Neural progenitor cell (in vitro differentiated cells): ENCODE results near the gene PPP1R37. TPM values are rescaled to one million over a fixed set of nuclear protein-coding genes. Genes with fewer than 3 reads are reported as not detected.
A peak's percentile ranks its signal among the peaks of the same experiment; 100 is the strongest.

Source experiments
- DNase-seq: peaks from one replicate; pipeline ENCODE4 v3.0.0-alpha.2; 2016; ENCODE audit warnings: low spot score
- H2AFZ ChIP-seq: fragments of 200-600 bp; sonication (generic); replicated peaks from 2 replicates; pipeline ENCODE4 v1.6.1; 2016; ENCODE audit warnings: antibody characterized with exemption
- H3F3A ChIP-seq: fragments of 200-600 bp; sonication (generic); 2 replicates; pipeline ENCODE4 v1.6.1; 2016; ENCODE audit warnings: antibody characterized with exemption, low read depth
- H3K27ac ChIP-seq: fragments of 200-600 bp; sonication (generic); 2 replicates; pipeline ENCODE4 v1.5.1; 2016; ENCODE audit warnings: mild to moderate bottlenecking
- H3K27me3 ChIP-seq: fragments of 200-600 bp; sonication (generic); 2 replicates; pipeline ENCODE4 v1.6.1; 2016; ENCODE audit warnings: mild to moderate bottlenecking, moderate library complexity
- H3K36me3 ChIP-seq: fragments of 200-600 bp; sonication (generic); 2 replicates; pipeline ENCODE4 v1.5.1; 2016
- H3K4me1 ChIP-seq: fragments of 200-600 bp; sonication (generic); 2 replicates; pipeline ENCODE4 v1.6.1; 2016; ENCODE audit warnings: mixed run types
- H3K4me2 ChIP-seq: fragments of 200-600 bp; sonication (generic); 2 replicates; pipeline ENCODE4 v1.6.1; 2016
- H3K4me3 ChIP-seq: fragments of 200-600 bp; sonication (generic); 2 replicates; pipeline ENCODE4 v1.5.1; 2016
- H3K79me2 ChIP-seq: fragments of 200-600 bp; sonication (generic); 2 replicates; pipeline ENCODE4 v1.6.1; 2016; ENCODE audit warnings: low read depth
- H3K9ac ChIP-seq: fragments of 200-600 bp; sonication (generic); 2 replicates; pipeline ENCODE4 v1.6.1; 2016
- H3K9me3 ChIP-seq: fragments of 200-600 bp; sonication (generic); 2 replicates; pipeline ENCODE4 v1.5.1; 2016; ENCODE audit warnings: low read depth
- H4K20me1 ChIP-seq: fragments of 200-600 bp; sonication (generic); 2 replicates; pipeline ENCODE4 v1.6.1; 2016; ENCODE audit warnings: low read depth
- H3K27ac Mint-ChIP-seq: 3 replicates; pipeline ENCODE4 v1.8.0; 2021; ENCODE audit warnings: mixed read lengths
- H3K27me3 Mint-ChIP-seq: 2 replicates; pipeline ENCODE4 v1.8.0; 2022; ENCODE audit warnings: low read depth, mild to moderate bottlenecking, inconsistent platforms, moderate library complexity, mixed read lengths; ENCODE audit not compliant: insufficient read depth
- H3K36me3 Mint-ChIP-seq: 3 replicates; pipeline ENCODE4 v1.8.0; 2021; ENCODE audit warnings: mixed read lengths
- H3K4me1 Mint-ChIP-seq: 3 replicates; pipeline ENCODE4 v1.8.0; 2021; ENCODE audit warnings: mixed read lengths
- H3K4me3 Mint-ChIP-seq: 3 replicates; pipeline ENCODE4 v1.8.0; 2021; ENCODE audit warnings: mild to moderate bottlenecking, moderate library complexity, mixed read lengths
- H3K9me3 Mint-ChIP-seq: 3 replicates; pipeline ENCODE4 v1.8.0; 2020; ENCODE audit warnings: mixed read lengths
- EZH2 ChIP-seq: fragments of 200-600 bp; sonication (generic); IDR thresholded peaks from 2 replicates; pipeline ENCODE4 v1.6.1; 2017; ENCODE audit warnings: antibody characterized with exemption, mild to moderate bottlenecking, moderate library complexity
- EZH2phosphoT487 ChIP-seq: fragments of 200-600 bp; sonication (generic); IDR thresholded peaks from 2 replicates; pipeline ENCODE4 v1.6.1; 2017; ENCODE audit warnings: antibody characterized with exemption
- total RNA-seq: library from RNA; depleted of rRNA; stranded (reverse); fragments of >200 nt; gene quantifications from 2 replicates; pipeline ENCODE4 v1.2.3, GENCODE V29; 2015; ENCODE audit warnings: low replicate concordance
- TF ChIP-seq, protein P1 (sequence below): fragments of 200-600 bp; sonication (generic); IDR thresholded peaks from 2 replicates; pipeline ENCODE4 v1.5.1; 2017; ENCODE audit warnings: antibody characterized with exemption, mild to moderate bottlenecking

The PPP1R37 gene
- total RNA-seq, 1 donor from 2014 or later = 8.1 TPM

DNA sequence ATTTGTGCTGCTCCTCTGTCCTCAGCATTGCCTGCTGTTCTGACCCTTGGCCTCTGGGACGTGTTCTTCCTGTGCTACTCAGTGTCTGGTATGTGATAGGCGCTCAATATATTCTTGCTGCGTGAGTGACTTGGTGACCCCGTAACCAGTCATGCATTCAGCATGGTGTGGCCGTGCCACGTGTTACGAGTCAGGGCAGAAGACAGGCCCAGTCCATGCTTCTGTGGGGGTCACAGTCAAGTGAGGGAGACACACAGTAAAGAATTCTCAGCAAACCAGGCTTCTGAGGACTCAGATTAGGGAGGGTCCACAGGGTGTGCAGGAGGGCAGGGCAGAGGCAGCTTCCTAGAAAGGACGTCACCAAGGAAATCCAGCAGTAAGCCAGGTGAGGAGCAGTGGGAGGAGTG, 7.9 kb downstream of the PPP1R37 start:
- Histone ChIP-seq H3K27me3 (no peaks in the 10 kb centered on the region), H3F3A (peaks cover 23% of the 10 kb centered on the region), H2AFZ (no peak overlapping the region), H4K20me1 (peaks cover 100% of the 10 kb centered on the region), H3K79me2 (peaks cover 95% of the 10 kb centered on the region), H3K27ac (no peak overlapping the region), H3K9me3 (no peaks in the 10 kb centered on the region), H3K9ac (no peak overlapping the region), H3K36me3 (no peaks in the 10 kb centered on the region), H3K4me2 (no peak overlapping the region), H3K4me1 (peaks cover 36% of the 10 kb centered on the region), H3K4me3 (no peak overlapping the region)
- Mint-ChIP-seq H3K9me3 (no peaks in the 10 kb centered on the region), H3K27me3 (peaks cover 10% of the 10 kb centered on the region), H3K27ac (peak overlapping the region; percentile 4), H3K36me3 (peaks cover 8% of the 10 kb centered on the region), H3K4me3 (peak overlapping the region; percentile 56), H3K4me1 (peaks cover 89% of the 10 kb centered on the region)
- no peak for DNase-seq
- TF ChIP-seq EZH2 = no peak
- TF ChIP-seq, protein P1, sequence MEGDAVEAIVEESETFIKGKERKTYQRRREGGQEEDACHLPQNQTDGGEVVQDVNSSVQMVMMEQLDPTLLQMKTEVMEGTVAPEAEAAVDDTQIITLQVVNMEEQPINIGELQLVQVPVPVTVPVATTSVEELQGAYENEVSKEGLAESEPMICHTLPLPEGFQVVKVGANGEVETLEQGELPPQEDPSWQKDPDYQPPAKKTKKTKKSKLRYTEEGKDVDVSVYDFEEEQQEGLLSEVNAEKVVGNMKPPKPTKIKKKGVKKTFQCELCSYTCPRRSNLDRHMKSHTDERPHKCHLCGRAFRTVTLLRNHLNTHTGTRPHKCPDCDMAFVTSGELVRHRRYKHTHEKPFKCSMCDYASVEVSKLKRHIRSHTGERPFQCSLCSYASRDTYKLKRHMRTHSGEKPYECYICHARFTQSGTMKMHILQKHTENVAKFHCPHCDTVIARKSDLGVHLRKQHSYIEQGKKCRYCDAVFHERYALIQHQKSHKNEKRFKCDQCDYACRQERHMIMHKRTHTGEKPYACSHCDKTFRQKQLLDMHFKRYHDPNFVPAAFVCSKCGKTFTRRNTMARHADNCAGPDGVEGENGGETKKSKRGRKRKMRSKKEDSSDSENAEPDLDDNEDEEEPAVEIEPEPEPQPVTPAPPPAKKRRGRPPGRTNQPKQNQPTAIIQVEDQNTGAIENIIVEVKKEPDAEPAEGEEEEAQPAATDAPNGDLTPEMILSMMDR = no peak
- no peak for TF ChIP-seq EZH2phosphoT487

DNA sequence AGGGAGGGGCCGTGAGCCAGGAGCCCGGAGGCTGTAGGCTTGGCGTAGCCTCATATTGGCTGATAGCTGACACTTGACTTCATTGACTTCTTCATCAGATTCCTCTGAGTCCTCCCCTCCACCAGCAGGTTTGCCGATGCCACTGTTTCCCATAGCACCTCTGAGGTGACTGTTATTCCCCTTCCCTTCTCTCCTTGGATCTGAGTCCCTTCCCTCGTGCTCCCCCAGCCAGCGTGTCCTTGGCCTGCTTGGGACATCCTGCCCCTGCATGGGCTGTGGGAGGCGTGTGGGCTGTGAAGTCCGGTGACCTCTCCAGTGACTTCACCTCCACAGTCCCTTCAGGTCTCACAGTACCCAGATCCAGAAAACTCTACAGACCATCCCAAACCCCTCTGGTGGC, 8.8 kb downstream of the PPP1R37 start:
- H3K27me3 Mint-ChIP-seq = peaks cover 8% of the 10 kb centered on the region
- H3K9me3 Mint-ChIP-seq = no peaks in the 10 kb centered on the region
- H3F3A ChIP-seq = peaks cover 23% of the 10 kb centered on the region
- no peaks in the 10 kb centered on the region for H3K27me3 ChIP-seq
- TF ChIP-seq, protein P1 = no peak
- TF ChIP-seq EZH2phosphoT487 (no peak), EZH2 (no peak)
- no peak overlapping the region for H3K4me2 ChIP-seq
- H4K20me1 ChIP-seq = peaks cover 100% of the 10 kb centered on the region
- H3K4me3 Mint-ChIP-seq = peak overlapping the region; percentile 24
- no peaks in the 10 kb centered on the region for H3K9me3 ChIP-seq
- H3K27ac Mint-ChIP-seq = no peak overlapping the region
- no peak overlapping the region for H3K27ac ChIP-seq
- no peaks in the 10 kb centered on the region for H3K36me3 ChIP-seq
- H3K79me2 ChIP-seq = peaks cover 95% of the 10 kb centered on the region
- no peak for DNase-seq
- peaks cover 36% of the 10 kb centered on the region for H3K4me1 ChIP-seq
- no peak overlapping the region for H2AFZ ChIP-seq
- H3K4me3 ChIP-seq = no peak overlapping the region
- H3K9ac ChIP-seq = no peak overlapping the region
- peaks cover 1% of the 10 kb centered on the region for H3K36me3 Mint-ChIP-seq
- H3K4me1 Mint-ChIP-seq = peaks cover 79% of the 10 kb centered on the region

DNA sequence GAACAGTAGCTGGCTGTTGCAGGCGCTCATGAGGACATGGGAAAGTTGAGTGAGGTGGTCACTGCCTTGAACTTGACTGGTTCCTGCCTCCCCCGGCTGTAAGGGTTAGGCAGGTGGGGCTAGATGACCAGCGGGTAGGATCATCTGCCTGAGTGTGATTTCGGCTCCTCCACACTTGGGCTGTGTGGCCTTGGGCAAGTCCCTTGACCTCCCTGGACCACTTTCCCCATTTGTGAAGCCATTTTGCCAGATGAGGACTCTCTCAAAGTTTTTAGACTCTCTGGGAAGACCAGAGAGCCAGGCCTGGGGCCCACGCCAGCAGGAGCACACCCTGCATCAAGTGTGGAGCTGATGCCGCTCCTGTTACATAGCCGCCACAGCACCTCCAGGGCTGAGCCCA, 9.5 kb downstream of the PPP1R37 start:
- Mint-ChIP-seq H3K4me3 (no peak overlapping the region), H3K27ac (no peak overlapping the region), H3K27me3 (peaks cover 6% of the 10 kb centered on the region), H3K4me1 (peaks cover 74% of the 10 kb centered on the region), H3K36me3 (no peaks in the 10 kb centered on the region), H3K9me3 (no peaks in the 10 kb centered on the region)
- H4K20me1 ChIP-seq = peaks cover 100% of the 10 kb centered on the region
- peaks cover 36% of the 10 kb centered on the region for H3K4me1 ChIP-seq
- no peak overlapping the region for H3K9ac ChIP-seq
- H3K4me2 ChIP-seq = peak overlapping the region; percentile 61
- no peaks in the 10 kb centered on the region for H3K36me3 ChIP-seq
- no peaks in the 10 kb centered on the region for H3K9me3 ChIP-seq
- H3K79me2 ChIP-seq = peaks cover 95% of the 10 kb centered on the region
- H3K4me3 ChIP-seq = no peak overlapping the region
- TF ChIP-seq EZH2 (no peak), EZH2phosphoT487 (no peak)
- TF ChIP-seq, protein P1 = no peak
- no peak for DNase-seq
- no peak overlapping the region for H2AFZ ChIP-seq
- no peak overlapping the region for H3K27ac ChIP-seq
- no peaks in the 10 kb centered on the region for H3K27me3 ChIP-seq
- peaks cover 23% of the 10 kb centered on the region for H3F3A ChIP-seq
